ENCODE measurements around the gene GHR.

GRCh38 chr5:42531611-42532010, 108.4 kb downstream of the GHR start:
- TF ChIP-seq CTCF (IDR thresholded peaks at IDR 0.05) (no peak), EP300 (IDR thresholded peaks at IDR 0.05) (no peak)
